Karpas-422 (cell line): ENCODE data around the gene RASD2. TPM values are rescaled to one million over a fixed set of nuclear protein-coding genes. Genes with fewer than 3 reads are reported as not detected.
"Not testable (repeated sequence)": the region's sequence is repeated elsewhere in the genome, so short reads cannot be mapped to it uniquely, and the experiment has no call there.

Source experiments
- DNase-seq: peaks from one replicate; pipeline ENCODE4 v3.0.0-alpha.2; 2015
- H2AFZ ChIP-seq: fragments of 200-600 bp; sonication (generic); 2 replicates; pipeline ENCODE4 v1.6.1; 2014; ENCODE audit warnings: antibody characterized with exemption, low read length, mixed read lengths
- H3K27ac ChIP-seq: fragments of 200-600 bp; sonication (generic); 2 replicates; pipeline ENCODE4 v1.5.1; 2014; ENCODE audit warnings: mild to moderate bottlenecking, low read length, moderate library complexity
- H3K27me3 ChIP-seq: fragments of 200-600 bp; sonication (generic); 2 replicates; pipeline ENCODE4 v1.6.1; 2014; ENCODE audit warnings: low read length, mixed read lengths
- H3K36me3 ChIP-seq: fragments of 200-600 bp; sonication (generic); 2 replicates; pipeline ENCODE4 v1.6.1; 2014; ENCODE audit warnings: low read length, mixed read lengths; ENCODE audit not compliant: insufficient read depth
- H3K4me1 ChIP-seq: fragments of 200-600 bp; sonication (generic); 2 replicates; pipeline ENCODE4 v1.6.1; 2014; ENCODE audit warnings: mild to moderate bottlenecking, low read length, mixed read lengths
- H3K4me2 ChIP-seq: fragments of 200-600 bp; sonication (generic); 2 replicates; pipeline ENCODE4 v1.6.1; 2014; ENCODE audit warnings: low read length, low read depth, mild to moderate bottlenecking; ENCODE audit not compliant: poor library complexity, severe bottlenecking
- H3K4me3 ChIP-seq: fragments of 200-600 bp; sonication (generic); 2 replicates; pipeline ENCODE4 v1.5.1; 2014; ENCODE audit warnings: mild to moderate bottlenecking, antibody characterized with exemption, low read length, mixed read lengths
- H3K79me2 ChIP-seq: fragments of 200-600 bp; sonication (generic); 2 replicates; pipeline ENCODE4 v1.6.1; 2014; ENCODE audit warnings: mild to moderate bottlenecking, low read length, mixed read lengths
- H3K9ac ChIP-seq: fragments of 200-600 bp; sonication (generic); 2 replicates; pipeline ENCODE4 v1.6.0; 2014; ENCODE audit warnings: low read length
- H3K9me2 ChIP-seq: fragments of 200-600 bp; sonication (generic), shearing (Covaris generic); replicated peaks from 2 replicates; pipeline ENCODE4 v1.6.0; 2014; ENCODE audit warnings: mild to moderate bottlenecking, low read length, moderate library complexity; ENCODE audit not compliant: insufficient read depth
- H3K9me3 ChIP-seq: fragments of 300-700, 200-600 bp; sonication (generic); 2 replicates; pipeline ENCODE4 v1.6.1; 2014; ENCODE audit warnings: low read length, mixed read lengths
- H4K20me1 ChIP-seq: fragments of 200-600 bp; sonication (generic); 2 replicates; pipeline ENCODE4 v1.6.1; 2014; ENCODE audit warnings: mild to moderate bottlenecking, antibody characterized with exemption, low read length, low read depth; ENCODE audit not compliant: insufficient read depth
- total RNA-seq: library from RNA; depleted of rRNA; stranded (reverse); fragments of >200 nt; shearing (Covaris generic); gene quantifications from 2 replicates; pipeline ENCODE4 v1.2.3, GENCODE V29; 2014; ENCODE audit warnings: low replicate concordance; rRNA removed

Gene RASD2
- total RNA-seq, result not detected in 2 replicates

- Histone ChIP-seq H3K9me3 (no peaks in the 10 kb centered on the region), H3K4me3 (peak within 1 kb of the TSS; percentile 53; the same call in 1 of the 2 replicates), H3K4me1 (peaks cover 3% of the 10 kb centered on the region), H3K79me2 (no peaks in the 10 kb centered on the region), H3K27me3 (no peaks in the 10 kb centered on the region), H3K9ac (no peak within 1 kb of the TSS), H3K27ac (no peak within 1 kb of the TSS), H4K20me1 (peaks cover 3% of the 10 kb centered on the region; the same call in 1 of the 2 replicates), H2AFZ (no peak within 1 kb of the TSS), H3K36me3 (no peaks in the 10 kb centered on the region), H3K9me2 (no peaks in the 10 kb centered on the region), H3K4me2 (peak within 1 kb of the TSS; percentile 60)
- DNase-seq, result peak; percentile 59
These were observed at the start of gene RASD2 for GRCh38 chr22:35540595-35541253. Gene RASD2, plus strand, starts transcription at chr22:35540831. Its CDS starts 5,979 bp downstream, at chr22:35546810.

GRCh38 chr22:35491061-35491907 is 49.3 kb upstream of the RASD2 start:
- H3K79me2 ChIP-seq, H3K4me2 ChIP-seq, H3K9ac ChIP-seq, DNase-seq, H3K36me3 ChIP-seq, H3K4me1 ChIP-seq, H4K20me1 ChIP-seq, H2AFZ ChIP-seq, H3K4me3 ChIP-seq, H3K9me2 ChIP-seq, H3K27ac ChIP-seq, H3K27me3 ChIP-seq, H3K9me3 ChIP-seq: not testable (repeated sequence)

- Histone ChIP-seq H3K4me3 (no peak overlapping the region), H3K9me2 (no peaks in the 10 kb centered on the region), H3K9me3 (no peaks in the 10 kb centered on the region), H3K36me3 (no peaks in the 10 kb centered on the region), H3K79me2 (no peaks in the 10 kb centered on the region), H3K9ac (no peak overlapping the region), H3K27me3 (no peaks in the 10 kb centered on the region), H3K4me1 (no peaks in the 10 kb centered on the region), H3K27ac (no peak overlapping the region), H3K4me2 (no peak overlapping the region), H2AFZ (no peak overlapping the region), H4K20me1 (no peaks in the 10 kb centered on the region)
- DNase-seq, result no peak
These were observed 48.7 kb upstream of the RASD2 start for GRCh38 chr22:35491908-35492380.

GRCh38 chr22:35493074-35493473 is 47.6 kb upstream of the RASD2 start:
- Histone ChIP-seq H3K4me1 (no peaks in the 10 kb centered on the region), H3K9ac (no peak overlapping the region), H3K9me3 (no peaks in the 10 kb centered on the region), H3K4me2 (no peak overlapping the region), H3K36me3 (no peaks in the 10 kb centered on the region), H2AFZ (no peak overlapping the region), H3K4me3 (no peak overlapping the region), H4K20me1 (no peaks in the 10 kb centered on the region), H3K27me3 (no peaks in the 10 kb centered on the region), H3K9me2 (no peaks in the 10 kb centered on the region), H3K79me2 (no peaks in the 10 kb centered on the region), H3K27ac (no peak overlapping the region)
- DNase-seq, result no peak

GRCh38 chr22:35495711-35496110 is 44.9 kb upstream of the RASD2 start:
- not testable (repeated sequence) for H3K4me1 ChIP-seq, H3K27me3 ChIP-seq, H3K36me3 ChIP-seq, H4K20me1 ChIP-seq, H3K9ac ChIP-seq, H3K9me3 ChIP-seq, H3K4me3 ChIP-seq, H2AFZ ChIP-seq, DNase-seq, H3K4me2 ChIP-seq, H3K27ac ChIP-seq, H3K79me2 ChIP-seq, H3K9me2 ChIP-seq

GRCh38 chr22:35496768-35497312 is 43.8 kb upstream of the RASD2 start:
- Histone ChIP-seq H3K9me3 (no peaks in the 10 kb centered on the region), H3K79me2 (no peaks in the 10 kb centered on the region), H3K4me2 (no peak overlapping the region), H3K9ac (no peak overlapping the region), H3K9me2 (no peaks in the 10 kb centered on the region), H3K4me1 (no peaks in the 10 kb centered on the region), H3K27me3 (no peaks in the 10 kb centered on the region), H4K20me1 (no peaks in the 10 kb centered on the region), H3K4me3 (no peak overlapping the region), H3K27ac (no peak overlapping the region), H2AFZ (no peak overlapping the region), H3K36me3 (no peaks in the 10 kb centered on the region)
- DNase-seq, result no peak

- no peak for DNase-seq
These were observed 42.4 kb upstream of the RASD2 start for GRCh38 chr22:35498026-35498800.

More at GRCh38 chr22:35498026-35498800, 42.4 kb upstream of the RASD2 start:
- no peak overlapping the region for H3K4me2 ChIP-seq
- H3K27me3 ChIP-seq, result no peaks in the 10 kb centered on the region
- no peaks in the 10 kb centered on the region for H3K9me3 ChIP-seq
- no peaks in the 10 kb centered on the region for H3K9me2 ChIP-seq
- H3K4me3 ChIP-seq, result no peak overlapping the region
- H3K4me1 ChIP-seq, result no peaks in the 10 kb centered on the region
- no peak overlapping the region for H3K27ac ChIP-seq
- no peaks in the 10 kb centered on the region for H3K79me2 ChIP-seq
- no peak overlapping the region for H2AFZ ChIP-seq
- no peaks in the 10 kb centered on the region for H3K36me3 ChIP-seq
- H4K20me1 ChIP-seq, result no peaks in the 10 kb centered on the region
- H3K9ac ChIP-seq, result no peak overlapping the region
